NCI-H2196 treated with DMSO at 0.1 percent for 48 hours (cell line): Measurements from ENCODE around the gene FAM110D.

Source experiments
- DNase-seq: peaks from one replicate; lab custom pipeline; 2025; ENCODE audit not compliant: unreplicated experiment; lab: John Stamatoyannopoulos, UW

Gene FAM110D

DNA sequence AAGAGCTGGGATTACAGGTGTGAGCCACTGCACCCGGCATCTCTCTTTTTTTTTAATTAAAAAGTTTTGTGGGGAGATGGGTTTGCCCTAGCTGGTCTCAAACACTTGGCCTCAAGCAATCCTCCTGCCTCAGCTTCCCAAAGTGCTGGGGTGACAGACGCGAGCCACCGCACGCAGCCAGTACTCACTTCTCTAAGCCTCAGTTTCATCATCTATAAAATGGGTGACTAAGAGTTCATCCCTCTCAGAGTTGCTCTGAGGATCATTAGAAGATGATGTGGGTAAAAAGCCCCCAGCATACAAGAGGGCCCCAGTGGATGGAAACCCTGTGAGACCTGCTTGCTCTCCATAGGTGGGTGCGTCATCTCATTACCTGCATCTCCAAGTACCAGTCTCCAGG, 29.0 kb downstream of the FAM110D start:
- DNase-seq = no peak

DNA sequence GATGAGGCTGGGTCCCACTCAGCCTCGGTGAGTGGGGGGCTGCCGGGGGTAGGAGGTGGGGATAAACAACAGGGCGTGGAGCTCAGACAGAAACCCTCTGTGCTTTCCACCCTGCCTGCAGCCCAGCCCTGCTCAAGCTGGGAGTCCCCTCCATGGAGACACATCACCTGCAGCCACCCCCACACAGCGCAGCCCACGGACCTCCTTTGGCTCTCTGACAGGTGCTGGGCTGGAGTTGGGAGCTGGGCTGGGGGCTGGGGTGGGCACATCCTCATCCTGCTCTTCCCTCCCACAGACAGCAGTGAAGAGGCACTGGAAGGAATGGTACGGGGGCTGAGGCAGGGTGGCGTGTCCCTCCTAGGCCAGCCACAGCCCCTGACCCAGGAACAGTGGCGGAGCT, 29.6 kb downstream of the FAM110D start:
- no peak for DNase-seq

GRCh38 chr1:26189331-26189730, 30.5 kb downstream of the FAM110D start:
- no peak for DNase-seq

DNA sequence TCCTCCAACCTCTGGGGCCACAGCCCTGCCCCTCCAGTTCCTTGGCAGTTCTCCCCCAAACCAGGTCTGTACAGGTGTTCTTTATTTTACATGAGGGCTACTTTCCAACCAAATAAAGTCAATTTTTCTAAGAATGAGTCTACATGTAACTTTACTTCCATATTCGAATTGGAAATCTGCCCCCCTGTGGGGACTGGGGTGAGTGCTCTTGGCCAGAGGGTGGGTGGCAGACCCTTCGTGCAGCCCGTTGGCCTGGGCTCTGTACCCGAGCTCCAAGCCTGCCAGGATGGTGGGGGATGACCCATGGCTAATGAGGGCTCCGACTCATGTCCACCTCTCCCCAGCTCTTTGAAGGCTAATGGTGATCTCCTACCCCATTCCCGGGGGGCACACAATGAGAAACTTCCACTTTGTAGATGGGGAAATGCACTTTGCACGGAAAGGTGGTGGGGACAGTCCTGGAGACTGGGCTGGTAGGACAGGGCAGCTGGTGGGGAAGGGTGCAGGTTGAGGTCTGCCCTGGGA, 30.9 kb downstream of the FAM110D start:
- DNase-seq = no peak

- DNase-seq = no peak
Measured at GRCh38 chr1:26190373-26190987, 31.6 kb downstream of the FAM110D start, which contains the start of gene CATSPER4. TSS of gene CATSPER4 (plus strand) at chr1:26190602. CDS start at chr1:26190628, 26 bp downstream.

DNA sequence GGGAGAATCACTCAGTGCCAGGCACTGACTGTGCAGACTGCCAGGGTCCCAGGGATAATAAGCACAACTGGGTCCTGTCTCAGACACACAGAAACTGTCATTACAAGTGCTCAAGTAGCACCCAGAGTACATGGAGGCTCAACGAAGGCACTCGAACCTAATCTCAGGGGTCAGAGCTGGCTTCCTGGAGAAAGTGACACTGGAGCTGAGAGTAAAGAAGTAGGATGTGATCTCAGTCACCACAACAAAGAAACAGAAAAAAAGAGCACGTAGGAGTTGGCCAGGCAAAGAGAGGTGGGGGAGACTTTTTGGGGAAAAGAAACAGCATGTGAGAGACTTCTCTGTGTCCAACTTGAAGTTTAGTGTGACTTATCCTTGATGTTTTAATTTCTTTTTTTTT, 32.9 kb downstream of the FAM110D start:
- no peak for DNase-seq

GRCh38 chr1:26195805-26196204, 36.9 kb downstream of the FAM110D start:
- no peak for DNase-seq

DNA sequence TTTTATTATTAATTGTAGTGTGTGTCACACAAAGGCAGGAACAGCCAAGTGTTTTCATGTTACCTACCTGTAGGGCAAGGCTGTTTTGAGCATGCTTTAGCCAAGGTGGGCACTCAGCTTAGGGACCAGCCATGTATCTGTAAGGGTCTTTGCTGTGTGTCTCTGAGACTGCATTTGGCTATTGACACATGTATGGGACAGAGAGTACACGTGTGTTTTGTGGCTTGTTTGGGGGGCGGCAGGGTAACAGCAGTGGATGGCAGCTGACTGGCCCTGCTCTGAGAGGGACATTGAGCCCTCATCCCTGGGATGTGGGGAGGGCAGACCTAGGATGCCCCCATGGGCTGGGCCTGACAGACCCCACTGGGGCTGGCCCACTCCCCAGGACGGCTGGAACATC, 38.4 kb downstream of the FAM110D start:
- DNase-seq = no peak

DNA sequence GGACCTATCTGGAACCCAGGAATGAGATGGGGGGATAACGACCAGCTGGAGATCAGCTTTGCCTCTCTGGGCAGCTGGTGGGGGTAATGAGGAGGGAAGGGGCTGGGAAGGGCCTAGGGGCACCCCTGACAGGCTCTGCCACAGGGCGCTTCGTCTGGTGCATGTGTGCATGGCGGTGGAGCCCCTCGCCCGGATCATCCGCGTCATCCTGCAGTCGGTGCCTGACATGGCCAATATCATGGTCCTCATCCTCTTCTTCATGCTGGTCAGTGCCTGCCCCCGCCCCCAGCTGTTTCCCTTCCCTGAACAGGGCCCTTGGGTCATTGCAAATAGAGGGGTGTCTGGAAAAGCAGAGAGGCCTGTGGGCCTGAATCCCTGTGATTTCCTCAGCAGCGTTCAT, 38.9 kb downstream of the FAM110D start:
- DNase-seq = no peak

- no peak for DNase-seq
Measured at GRCh38 chr1:26200413-26200812, 41.5 kb downstream of the FAM110D start.

GRCh38 chr1:26203642-26204318, 44.9 kb downstream of the FAM110D start:
- DNase-seq = no peak

- no peak for DNase-seq
Measured at GRCh38 chr1:26210147-26210870, 51.4 kb downstream of the FAM110D start.

DNA sequence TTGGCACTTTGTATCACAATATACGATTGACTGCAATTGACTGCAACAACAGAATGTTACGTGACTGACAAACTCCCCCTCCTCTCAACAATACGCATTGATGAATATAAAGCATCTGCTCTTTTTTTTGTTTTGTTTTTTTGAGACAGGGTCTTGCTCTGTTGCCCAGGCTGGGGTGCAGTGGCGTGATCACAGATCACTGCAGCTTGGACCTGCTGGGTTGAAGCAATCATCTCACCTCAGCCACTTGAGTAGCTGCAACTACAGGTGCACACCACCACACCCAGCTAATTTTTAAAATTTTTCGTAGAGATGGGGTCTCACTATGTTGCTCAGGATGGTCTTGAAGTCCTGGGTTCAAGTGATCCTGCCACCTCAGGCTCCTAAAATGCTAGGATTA, 53.8 kb downstream of the FAM110D start:
- no peak for DNase-seq

DNA sequence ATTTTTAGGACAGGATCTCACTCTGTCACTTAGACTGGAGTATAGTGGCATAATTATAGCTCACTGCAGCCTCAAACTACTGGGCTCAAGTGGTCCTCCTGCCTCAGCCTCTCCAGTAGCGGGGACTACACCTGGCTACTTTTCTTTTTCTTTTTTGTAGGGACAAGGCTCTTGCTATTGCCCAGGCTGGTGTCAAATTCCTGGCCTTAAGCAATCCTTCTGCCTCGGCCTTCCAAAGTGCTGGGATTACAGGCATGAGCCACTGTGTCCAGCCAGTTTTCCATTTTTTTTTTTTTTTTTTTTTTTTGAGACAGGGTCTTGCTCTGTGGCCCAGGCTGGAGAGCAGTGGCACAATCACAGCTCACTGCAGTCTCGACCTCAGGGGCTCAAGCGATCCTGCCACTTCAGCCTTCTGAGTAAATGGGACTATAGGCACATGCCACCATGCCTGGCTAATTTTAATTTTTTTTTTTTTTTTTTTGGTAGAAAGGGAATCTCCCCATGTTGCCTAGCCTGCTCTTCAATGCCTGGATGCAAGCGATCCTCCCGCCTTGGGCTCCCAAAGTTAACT, 54.5 kb downstream of the FAM110D start:
- DNase-seq = no peak
